Endothelial cell of umbilical vein (primary cell): ENCODE measurements around the gene LIPG. TPM values are rescaled to one million over a fixed set of nuclear protein-coding genes. Genes with fewer than 3 reads are reported as not detected.

ENCODE experiments used
- BruUV-seq: library from RNA; stranded (reverse); fragments of 400-500 nt; replicated peaks from 2 replicates; lab custom pipeline; 2021; lab: Mats Ljungman, UMichigan
- CTCF ChIA-PET: fragments of 300-600, 350-600 bp; sonication (Branson Sonifier 250); formaldehyde crosslinking; loops from one replicate; lab custom pipeline; 2021; ENCODE audit warnings: antibody characterized with exemption, inconsistent platforms; lab: Charles Lee
- POLR2A ChIA-PET: fragments of 300-600, 350-600 bp; sonication (Branson Sonifier 250); formaldehyde crosslinking; loops from one replicate; lab custom pipeline; 2021; ENCODE audit warnings: antibody characterized with exemption, inconsistent platforms; lab: Charles Lee
- DNase-seq: peaks from one replicate; pipeline ENCODE4 v3.0.0-alpha.2; 2011; ENCODE audit warnings: low read depth, low spot score
- FAIRE-seq: peaks from 2 replicates; lab custom pipeline; 2011; peaks lifted over from hg19 to GRCh38; lab: Jason Lieb, UNC
- H2AFZ ChIP-seq: 2 replicates; pipeline ENCODE4 v1.6.0; 2012; ENCODE audit warnings: low read depth, low read length, control low read depth, inconsistent platforms
- H3K27ac ChIP-seq: 2 replicates; pipeline ENCODE4 v1.5.1; 2011; ENCODE audit warnings: low read depth, mild to moderate bottlenecking, control low read depth, low read length, moderate library complexity; ENCODE audit not compliant: insufficient read depth
- H3K27me3 ChIP-seq, 2 experiments: 2 replicates each; pipeline versions ENCODE4 v1.6.0 to v1.6.1; 2011; ENCODE audit warnings: low read length in 2 of 2, mixed read lengths in 1 of 2; ENCODE audit not compliant: control insufficient read depth in 2 of 2, insufficient read depth in 2 of 2
- H3K36me3 ChIP-seq, 2 experiments: 2 replicates in 1 of 2; 3 replicates in 1 of 2; pipeline ENCODE4 v1.5.1; 2011; ENCODE audit warnings: low read length in 2 of 2, mild to moderate bottlenecking in 1 of 2, moderate library complexity in 1 of 2; ENCODE audit not compliant: control insufficient read depth in 2 of 2, insufficient read depth in 2 of 2; ENCODE audit errors: extremely low read depth in 1 of 2
- H3K4me1 ChIP-seq: 3 replicates; pipeline ENCODE4 v1.5.1; 2011; ENCODE audit warnings: mild to moderate bottlenecking, low read length; ENCODE audit not compliant: control insufficient read depth, insufficient read depth; ENCODE audit errors: extremely low read depth
- H3K4me2 ChIP-seq: 2 replicates; pipeline ENCODE4 v1.6.1; 2011; ENCODE audit warnings: low read length, control low read depth, mixed read lengths; ENCODE audit not compliant: insufficient read depth
- H3K4me3 ChIP-seq, 3 experiments: fragments of 200-600 bp in 1 of 3; sonication (generic), shearing (Covaris generic) in 1 of 3; replicated peaks in 1 of 3; 2 replicates each; pipeline ENCODE4 v1.5.1; 2011 to 2016; ENCODE audit warnings: control low read depth in 3 of 3, low read length in 3 of 3, mild to moderate bottlenecking in 2 of 3, inconsistent platforms in 1 of 3, low read depth in 1 of 3, moderate library complexity in 1 of 3; ENCODE audit not compliant: insufficient read depth in 1 of 3
- H3K79me2 ChIP-seq: 2 replicates; pipeline ENCODE4 v1.6.0; 2012; ENCODE audit warnings: low read length, inconsistent platforms; ENCODE audit not compliant: control insufficient read depth, insufficient read depth
- H3K9ac ChIP-seq: replicated peaks from 2 replicates; pipeline ENCODE3; 2011; ENCODE audit warnings: low read length, control low read depth; ENCODE audit not compliant: insufficient read depth; ENCODE audit errors: extremely low read depth
- H3K9me1 ChIP-seq: replicated peaks from 3 replicates; pipeline ENCODE4 v1.6.0; 2011; ENCODE audit warnings: mild to moderate bottlenecking, low read length; ENCODE audit not compliant: control insufficient read depth, insufficient read depth; ENCODE audit errors: extremely low read depth
- H3K9me3 ChIP-seq: replicated peaks from 2 replicates; pipeline ENCODE4 v1.5.1; 2012; ENCODE audit warnings: low read length, inconsistent platforms; ENCODE audit not compliant: control insufficient read depth, insufficient read depth
- H4K20me1 ChIP-seq: replicated peaks from 2 replicates; pipeline ENCODE3; 2011; ENCODE audit warnings: mild to moderate bottlenecking, low read length; ENCODE audit not compliant: control insufficient read depth, insufficient read depth; ENCODE audit errors: extremely low read depth
- CTCF ChIP-seq, 2 donors: IDR thresholded peaks; 1 replicate in 1 of 2; 2 replicates in 1 of 2; pipeline ENCODE4 v1.5.1; 2011; ENCODE audit warnings: low read length in 2 of 2, mild to moderate bottlenecking in 2 of 2, moderate library complexity in 2 of 2, control low read depth in 1 of 2, inconsistent platforms in 1 of 2, low read depth in 1 of 2; ENCODE audit not compliant: insufficient read depth in 1 of 2; ENCODE audit errors: extremely low read depth in 1 of 2
- EZH2 ChIP-seq: IDR thresholded peaks from 2 replicates; pipeline ENCODE4 v1.6.1; 2012; ENCODE audit warnings: borderline replicate concordance, low read depth, mild to moderate bottlenecking, moderate library complexity, low read length, inconsistent platforms; ENCODE audit not compliant: severe bottlenecking
- FOS ChIP-seq: IDR thresholded peaks from 2 replicates; pipeline ENCODE4 v1.6.1; 2011; ENCODE audit warnings: mild to moderate bottlenecking, low read length, moderate library complexity, borderline replicate concordance; ENCODE audit not compliant: insufficient read depth
- GATA2 ChIP-seq: IDR thresholded peaks from 2 replicates; pipeline ENCODE4 v1.7.0; 2011; ENCODE audit warnings: low read depth, mild to moderate bottlenecking, moderate library complexity, mixed read lengths, low read length; ENCODE audit not compliant: insufficient read length, insufficient read depth
- JUN ChIP-seq: IDR thresholded peaks from 2 replicates; pipeline ENCODE4 v1.6.1; 2011; ENCODE audit warnings: borderline replicate concordance, low read depth; ENCODE audit not compliant: insufficient read length, insufficient read depth
- MAX ChIP-seq: IDR thresholded peaks from 2 replicates; pipeline ENCODE4 v1.6.1; 2011; ENCODE audit not compliant: insufficient read depth, insufficient read length
- MYC ChIP-seq: IDR thresholded peaks from one replicate; pipeline ENCODE4 v1.6.1; 2011; ENCODE audit warnings: mild to moderate bottlenecking, low read depth, low read length
- POLR2A ChIP-seq: IDR thresholded peaks from 2 replicates; pipeline ENCODE4 v1.6.1; 2012; ENCODE audit warnings: low read depth, mild to moderate bottlenecking, control low read depth, low read length
- POLR2AphosphoS5 ChIP-seq: IDR thresholded peaks from 2 replicates; pipeline ENCODE4 v1.6.1; 2012; ENCODE audit warnings: low read depth, mild to moderate bottlenecking, control low read depth, low read length, moderate library complexity; ENCODE audit not compliant: insufficient read depth
- dilution Hi-C: fragments of 300-500 bp; cut with MboI; formaldehyde crosslinking; loops from one replicate; pipeline ENCODE4 v1.15.0; 2019; ENCODE audit warnings: low sequenced_read_pairs; ENCODE audit not compliant: extremely low pct_ligation_motif_present
- intact Hi-C: fragments of 100-400 bp; cut with micrococcal nuclease; formaldehyde crosslinking; loops from one replicate; pipeline ENCODE4 v1.10.0; 2022
- polyA plus RNA-seq, 4 experiments: library from polyadenylated mRNA; depleted of rRNA in 3 of 4; stranded (reverse) in 3 of 4; unstranded in 1 of 4; fragments of >200 nt; gene quantifications; 2 replicates each; pipeline versions ENCODE4 v1.2.1 to v1.2.3, GENCODE V29; 2011 to 2012; ENCODE audit warnings: missing spikeins in 1 of 4
- total RNA-seq: library from RNA; stranded (reverse); gene quantifications from 2 replicates; pipeline ENCODE4 v1.2.3, GENCODE V29; 2021

The LIPG gene
- total and polyA plus RNA-seq, 2 donors (not counting 3 experiments of a cell fraction or from before 2014, with no cell fraction given) = 80.6 to 86.3 TPM

GRCh38 chr18:49585781-49586663, 24.2 kb downstream of the LIPG start:
- no peaks in the 10 kb centered on the region for H3K79me2 ChIP-seq
- FAIRE-seq (no peak), DNase-seq (no peak)
- no peak overlapping the region for H3K9ac ChIP-seq
- ChIA-PET CTCF (no interaction called here), POLR2A (no interaction called here)
- no TSS peak for BruUV-seq
- H4K20me1 ChIP-seq = no peaks in the 10 kb centered on the region
- dilution Hi-C loops (no loop called here), intact Hi-C loops (no loop called here)
- H3K27me3 ChIP-seq = no peaks in the 10 kb centered on the region
- H3K9me1 ChIP-seq = no peaks in the 10 kb centered on the region
- TF ChIP-seq GATA2 (no peak), FOS (no peak), POLR2A (no peak), EZH2 (no peak), POLR2AphosphoS5 (no peak), JUN (no peak), CTCF (IDR thresholded peaks at IDR 0.05; ENCODE audit: extremely low read depth in 1 of 2, insufficient read depth in 1 of 2, low read depth in 1 of 2, low read length in 2 of 2) (no peak), MAX (no peak), MYC (no peak)
- H3K4me2 ChIP-seq = no peak overlapping the region
- H3K4me3 ChIP-seq = no peak overlapping the region
- H2AFZ ChIP-seq = no peak overlapping the region
- H3K4me1 ChIP-seq = no peaks in the 10 kb centered on the region
- no peaks in the 10 kb centered on the region for H3K9me3 ChIP-seq
- H3K27ac ChIP-seq = no peak overlapping the region
- peaks cover 21 to 36% of the 10 kb centered on the region in 2 experiments for H3K36me3 ChIP-seq
